GM19468 (cell line): ENCODE results near the gene ACBD7.

Experiments
- ATAC-seq: cut with Tn5 transposase; IDR thresholded peaks from one replicate; pipeline ENCODE4 v1.9.1; 2021; ENCODE audit warnings: mild to moderate bottlenecking, moderate library complexity, moderate number of reproducible peaks; ENCODE audit not compliant: unreplicated experiment; ENCODE audit errors: extremely low read depth

Gene ACBD7

DNA sequence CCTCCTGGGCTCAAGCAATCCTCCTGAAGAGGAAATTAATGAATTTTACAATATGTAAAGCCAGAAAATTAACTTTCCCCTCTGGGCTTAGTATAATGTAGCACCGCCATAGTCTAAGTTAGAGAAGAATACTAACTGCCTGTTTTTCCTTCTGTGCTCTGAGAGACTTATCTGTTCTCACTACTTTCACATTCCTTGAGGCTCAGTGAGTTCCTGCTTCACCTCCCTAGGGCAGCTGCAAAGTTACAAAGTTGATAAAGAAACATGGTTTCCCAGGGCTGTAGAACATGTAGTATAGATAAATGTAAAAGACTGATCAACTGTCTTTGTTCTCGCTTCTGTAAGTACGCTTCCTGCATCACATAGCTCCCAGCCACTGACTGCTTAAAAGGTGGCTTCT, 60.8 kb downstream of the ACBD7 start:
- ATAC-seq: no peak
